Measurements from ENCODE around the gene KCNMA1.

The KCNMA1 gene

GRCh38 chr10:77463967-77464745 is 173.5 kb downstream of the KCNMA1 start:
- H3K36me3 ChIP-seq (ENCODE audit: control insufficient read depth, insufficient read depth, low read length): no peaks in the 10 kb centered on the region
- WGBS, 2 experiments (ENCODE audit: insufficient coverage in 2 of 2): 85 to 95% methylated on average over 5 to 6 of the region's 9 CpGs
- H3K4me1 ChIP-seq (ENCODE audit: control insufficient read depth, insufficient read depth, low read length, poor library complexity, severe bottlenecking): peaks cover 29% of the 10 kb centered on the region
- H3K4me3 ChIP-seq (ENCODE audit: extremely low read depth, insufficient read depth, low read length, poor library complexity, severe bottlenecking): no peak overlapping the region
- no peaks in the 10 kb centered on the region for H3K9me3 ChIP-seq (ENCODE audit: control insufficient read depth, low read length)
- no peak overlapping the region for H3K27ac ChIP-seq (ENCODE audit: low read depth, low read length, severe bottlenecking)

GRCh38 chr10:77463499-77463898 is 174.1 kb downstream of the KCNMA1 start:
- WGBS, 2 experiments (ENCODE audit: insufficient coverage in 2 of 2): 63 to 69% methylated on average over 2 to 3 of the region's 4 CpGs
- H3K36me3 ChIP-seq (ENCODE audit: control insufficient read depth, insufficient read depth, low read length): no peaks in the 10 kb centered on the region
- no peak overlapping the region for H3K4me3 ChIP-seq (ENCODE audit: extremely low read depth, insufficient read depth, low read length, poor library complexity, severe bottlenecking)
- peaks cover 34% of the 10 kb centered on the region for H3K4me1 ChIP-seq (ENCODE audit: control insufficient read depth, insufficient read depth, low read length, poor library complexity, severe bottlenecking)
- H3K27ac ChIP-seq (ENCODE audit: low read depth, low read length, severe bottlenecking): peak overlapping the region; percentile 16
- H3K9me3 ChIP-seq (ENCODE audit: control insufficient read depth, low read length): no peaks in the 10 kb centered on the region

- 84 to 96% methylated on average over 5 to 7 of the region's 7 CpGs for WGBS, 2 experiments (ENCODE audit: insufficient coverage in 2 of 2)
- Histone ChIP-seq H3K27ac (ENCODE audit: low read depth, low read length, severe bottlenecking) (no peak overlapping the region), H3K36me3 (ENCODE audit: control insufficient read depth, insufficient read depth, low read length) (no peaks in the 10 kb centered on the region), H3K4me3 (ENCODE audit: extremely low read depth, insufficient read depth, low read length, poor library complexity, severe bottlenecking) (no peak overlapping the region), H3K9me3 (ENCODE audit: control insufficient read depth, low read length) (no peaks in the 10 kb centered on the region), H3K4me1 (ENCODE audit: control insufficient read depth, insufficient read depth, low read length, poor library complexity, severe bottlenecking) (peaks cover 38% of the 10 kb centered on the region)
Observed at GRCh38 chr10:77461636-77462296, 175.8 kb downstream of the KCNMA1 start.

- Histone ChIP-seq H3K27ac (ENCODE audit: low read depth, low read length, severe bottlenecking) (peak overlapping the region; percentile 55), H3K4me1 (ENCODE audit: control insufficient read depth, insufficient read depth, low read length, poor library complexity, severe bottlenecking) (peaks cover 41% of the 10 kb centered on the region), H3K4me3 (ENCODE audit: extremely low read depth, insufficient read depth, low read length, poor library complexity, severe bottlenecking) (no peak overlapping the region), H3K9me3 (ENCODE audit: control insufficient read depth, low read length) (no peaks in the 10 kb centered on the region), H3K36me3 (ENCODE audit: control insufficient read depth, insufficient read depth, low read length) (no peaks in the 10 kb centered on the region)
- 100% methylated on average over 1 to 2 of the region's 3 CpGs for WGBS, 2 experiments (ENCODE audit: insufficient coverage in 2 of 2)
Observed at GRCh38 chr10:77459905-77460304, 177.7 kb downstream of the KCNMA1 start.

- no peaks in the 10 kb centered on the region for H3K36me3 ChIP-seq (ENCODE audit: control insufficient read depth, insufficient read depth, low read length)
- H3K4me1 ChIP-seq (ENCODE audit: control insufficient read depth, insufficient read depth, low read length, poor library complexity, severe bottlenecking): peaks cover 34% of the 10 kb centered on the region
- peak overlapping the region; percentile 55 for H3K27ac ChIP-seq (ENCODE audit: low read depth, low read length, severe bottlenecking)
- H3K9me3 ChIP-seq (ENCODE audit: control insufficient read depth, low read length): no peaks in the 10 kb centered on the region
- no peak overlapping the region for H3K4me3 ChIP-seq (ENCODE audit: extremely low read depth, insufficient read depth, low read length, poor library complexity, severe bottlenecking)
- WGBS, 2 experiments (ENCODE audit: insufficient coverage in 2 of 2): 89% methylated on average over 3 of the region's 3 CpGs
Observed at GRCh38 chr10:77458986-77459590, 178.5 kb downstream of the KCNMA1 start.

GRCh38 chr10:77457721-77458120 is 179.9 kb downstream of the KCNMA1 start:
- Histone ChIP-seq H3K9me3 (ENCODE audit: control insufficient read depth, low read length) (no peaks in the 10 kb centered on the region), H3K4me1 (ENCODE audit: control insufficient read depth, insufficient read depth, low read length, poor library complexity, severe bottlenecking) (peaks cover 26% of the 10 kb centered on the region), H3K36me3 (ENCODE audit: control insufficient read depth, insufficient read depth, low read length) (no peaks in the 10 kb centered on the region), H3K4me3 (ENCODE audit: extremely low read depth, insufficient read depth, low read length, poor library complexity, severe bottlenecking) (no peak overlapping the region), H3K27ac (ENCODE audit: low read depth, low read length, severe bottlenecking) (no peak overlapping the region)
- WGBS, 2 experiments (ENCODE audit: insufficient coverage in 2 of 2): 89 to 94% methylated on average over 5 to 6 of the region's 7 CpGs

GRCh38 chr10:77457266-77457665 is 180.3 kb downstream of the KCNMA1 start:
- peaks cover 26% of the 10 kb centered on the region for H3K4me1 ChIP-seq (ENCODE audit: control insufficient read depth, insufficient read depth, low read length, poor library complexity, severe bottlenecking)
- WGBS, 2 experiments (ENCODE audit: insufficient coverage in 2 of 2): 100% methylated on average over 1 of the region's 1 CpG
- H3K27ac ChIP-seq (ENCODE audit: low read depth, low read length, severe bottlenecking): no peak overlapping the region
- no peaks in the 10 kb centered on the region for H3K36me3 ChIP-seq (ENCODE audit: control insufficient read depth, insufficient read depth, low read length)
- H3K9me3 ChIP-seq (ENCODE audit: control insufficient read depth, low read length): no peaks in the 10 kb centered on the region
- H3K4me3 ChIP-seq (ENCODE audit: extremely low read depth, insufficient read depth, low read length, poor library complexity, severe bottlenecking): no peak overlapping the region

GRCh38 chr10:77456414-77456813 is 181.2 kb downstream of the KCNMA1 start:
- H3K36me3 ChIP-seq (ENCODE audit: control insufficient read depth, insufficient read depth, low read length): no peaks in the 10 kb centered on the region
- peaks cover 21% of the 10 kb centered on the region for H3K4me1 ChIP-seq (ENCODE audit: control insufficient read depth, insufficient read depth, low read length, poor library complexity, severe bottlenecking)
- H3K9me3 ChIP-seq (ENCODE audit: control insufficient read depth, low read length): no peaks in the 10 kb centered on the region
- no peak overlapping the region for H3K27ac ChIP-seq (ENCODE audit: low read depth, low read length, severe bottlenecking)
- WGBS, 2 experiments (ENCODE audit: insufficient coverage in 2 of 2): 67 to 94% methylated on average over 1 to 5 of the region's 5 CpGs
- no peak overlapping the region for H3K4me3 ChIP-seq (ENCODE audit: extremely low read depth, insufficient read depth, low read length, poor library complexity, severe bottlenecking)

- H3K27ac ChIP-seq (ENCODE audit: low read depth, low read length, severe bottlenecking): peak overlapping the region; percentile 5
- no peaks in the 10 kb centered on the region for H3K9me3 ChIP-seq (ENCODE audit: control insufficient read depth, low read length)
- H3K4me3 ChIP-seq (ENCODE audit: extremely low read depth, insufficient read depth, low read length, poor library complexity, severe bottlenecking): no peak overlapping the region
- 63 to 71% methylated on average over 1 of the region's 2 CpGs for WGBS, 2 experiments (ENCODE audit: insufficient coverage in 2 of 2)
- peaks cover 19% of the 10 kb centered on the region for H3K4me1 ChIP-seq (ENCODE audit: control insufficient read depth, insufficient read depth, low read length, poor library complexity, severe bottlenecking)
- H3K36me3 ChIP-seq (ENCODE audit: control insufficient read depth, insufficient read depth, low read length): no peaks in the 10 kb centered on the region
Observed at GRCh38 chr10:77455561-77455960, 182.0 kb downstream of the KCNMA1 start.

- WGBS, 2 experiments (ENCODE audit: insufficient coverage in 2 of 2): 83 to 95% methylated on average over 2 to 3 of the region's 4 CpGs
- Histone ChIP-seq H3K27ac (ENCODE audit: low read depth, low read length, severe bottlenecking) (no peak overlapping the region), H3K36me3 (ENCODE audit: control insufficient read depth, insufficient read depth, low read length) (no peaks in the 10 kb centered on the region), H3K4me1 (ENCODE audit: control insufficient read depth, insufficient read depth, low read length, poor library complexity, severe bottlenecking) (peaks cover 7% of the 10 kb centered on the region), H3K9me3 (ENCODE audit: control insufficient read depth, low read length) (no peaks in the 10 kb centered on the region), H3K4me3 (ENCODE audit: extremely low read depth, insufficient read depth, low read length, poor library complexity, severe bottlenecking) (no peak overlapping the region)
Observed at GRCh38 chr10:77452952-77453564, 184.6 kb downstream of the KCNMA1 start.

Measured in mesodermal cell (in vitro differentiated cells).